Regular cardiac myocyte (primary cell): ENCODE results near the gene MICOS13. TPM values are rescaled to one million over a fixed set of nuclear protein-coding genes. Genes with fewer than 3 reads are reported as not detected.

Experiments used
- total RNA-seq: library from RNA; depleted of rRNA; stranded (reverse); fragments of >200 nt; gene quantifications from 2 replicates; pipeline ENCODE4 v1.2.3, GENCODE V29; 2014

The MICOS13 gene, protein sequence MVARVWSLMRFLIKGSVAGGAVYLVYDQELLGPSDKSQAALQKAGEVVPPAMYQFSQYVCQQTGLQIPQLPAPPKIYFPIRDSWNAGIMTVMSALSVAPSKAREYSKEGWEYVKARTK
- 25.1 and 32.2 TPM in 2 replicates for total RNA-seq

GRCh38 chr19:5680437-5681368, at the start of gene MICOS13, which contains the start of gene HSD11B1L:
Gene MICOS13, minus strand, starts transcription at chr19:5680516. Its CDS starts 30 bp downstream, at chr19:5680486.
Gene HSD11B1L, plus strand, starts transcription at chr19:5681027. Its CDS starts 3,806 bp downstream, at chr19:5684833.

DNA sequence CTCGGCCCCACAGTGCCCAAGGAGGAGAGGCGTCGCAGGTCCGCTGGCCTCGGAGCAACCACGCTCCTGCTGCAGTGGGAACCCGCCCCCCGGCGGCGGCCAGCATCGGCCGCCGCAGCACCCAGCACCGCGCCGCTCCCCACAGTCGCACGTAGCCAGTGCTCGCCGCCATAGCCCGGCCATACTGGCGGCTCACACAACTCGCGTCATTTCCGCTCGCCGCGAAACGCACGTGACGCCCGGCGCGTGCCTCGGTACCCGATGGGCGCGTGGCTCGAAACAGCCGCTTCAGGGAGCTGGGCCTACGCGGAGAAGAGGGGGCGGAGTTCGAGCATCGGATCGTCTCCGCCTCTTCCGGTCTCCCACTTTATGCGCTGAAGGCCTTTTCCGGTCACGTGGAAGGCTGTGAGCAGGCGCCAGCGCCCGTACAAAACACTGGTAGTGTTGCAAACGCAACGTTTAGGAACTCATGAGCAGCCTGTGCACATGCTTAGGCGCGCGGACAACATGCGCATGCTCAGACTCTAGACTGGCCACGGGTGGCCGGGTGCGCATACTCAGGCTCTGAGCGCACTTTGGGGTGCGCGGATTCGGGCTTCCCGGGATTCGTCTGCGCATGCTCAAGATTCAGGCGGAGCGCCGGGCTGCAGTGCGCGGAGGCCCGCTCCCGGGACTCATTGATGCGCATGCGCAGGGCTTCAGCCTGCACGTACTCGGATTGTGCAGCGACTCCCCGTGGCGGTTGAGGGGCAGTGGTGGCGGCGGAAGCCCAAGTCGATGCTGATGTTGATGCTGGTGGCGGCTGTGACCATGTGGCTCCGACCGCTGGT, 39.9 kb upstream of the MICOS13 start, which contains the start of the genes CATSPERD and LONP1:
Gene CATSPERD, plus strand, starts transcription at position 677 of the 830 bp plus-strand sequence. Its CDS starts 101 bp downstream, at position 778.
Gene LONP1, minus strand, starts transcription at position 186 of the 830 bp plus-strand sequence. Its CDS starts 14 bp downstream, at position 172.

DNA sequence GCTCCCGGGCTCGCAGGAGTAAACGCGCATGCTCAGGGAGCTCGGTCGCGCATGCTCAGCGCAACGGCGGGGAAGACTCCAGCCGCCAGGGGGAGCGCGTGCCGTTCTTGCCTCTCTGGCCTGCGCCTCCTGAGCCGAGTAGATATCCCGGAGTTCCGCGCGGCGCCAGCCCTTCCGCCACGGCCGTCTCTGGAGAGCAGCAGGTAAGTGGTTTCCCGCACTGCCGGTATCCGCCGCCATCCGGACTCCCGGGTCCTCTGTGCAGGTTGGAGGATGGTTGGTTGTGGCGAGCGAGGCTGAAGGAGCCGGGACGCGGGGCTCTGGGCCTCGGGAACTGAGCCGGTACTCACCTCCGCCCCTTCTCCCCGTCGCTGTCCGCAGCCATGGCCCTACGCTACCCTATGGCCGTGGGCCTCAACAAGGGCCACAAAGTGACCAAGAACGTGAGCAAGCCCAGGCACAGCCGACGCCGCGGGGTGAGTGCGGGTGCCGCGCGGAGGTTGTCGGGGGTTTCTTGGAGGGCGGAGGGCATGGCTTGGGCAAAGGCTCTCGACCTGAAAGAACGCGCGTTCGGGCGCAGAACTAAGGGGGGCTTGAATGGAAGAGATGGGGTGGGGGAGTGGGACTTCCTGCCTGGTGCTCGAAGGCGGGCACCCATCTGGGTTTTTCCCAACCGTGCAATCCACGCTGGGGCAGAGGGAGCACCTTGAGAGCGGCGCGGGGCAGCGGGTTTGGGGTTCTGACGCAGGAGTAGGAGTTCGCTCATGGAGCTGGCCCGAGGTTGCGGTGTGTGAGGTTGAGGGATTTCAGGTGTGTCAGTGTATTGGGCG, 10.0 kb upstream of the MICOS13 start, which contains the start of gene RPL36:
Gene RPL36, plus strand, starts transcription at position 171 of the 830 bp plus-strand sequence. Its CDS starts 213 bp downstream, at position 384.

Other genes starting within 250 kb of the MICOS13 start
- not detected in 2 replicates for gene ZNRF4, start 225.1 kb downstream of the MICOS13 start, total RNA-seq
- 0.28 TPM in 1 of 2 replicates, not detected in the other for gene TINCR, start 112.6 kb downstream of the MICOS13 start, total RNA-seq
- gene SAFB2, start 57.7 kb downstream of the MICOS13 start, total RNA-seq = 37.8 and 41.4 TPM in 2 replicates
- 36.9 and 71.9 TPM in 2 replicates for gene SAFB, start 57.4 kb downstream of the MICOS13 start, total RNA-seq
- 5.4 and 20.0 TPM in 2 replicates for gene HSD11B1L, start 511 bp upstream of the MICOS13 start, total RNA-seq
- 522 and 545 TPM in 2 replicates for gene RPL36, start 9.8 kb upstream of the MICOS13 start, total RNA-seq
- gene LONP1, start 39.6 kb upstream of the MICOS13 start, total RNA-seq = 135 and 146 TPM in 2 replicates
- not detected in 2 replicates for gene CATSPERD, start 40.1 kb upstream of the MICOS13 start, total RNA-seq
- gene PRR22, start 104.2 kb upstream of the MICOS13 start, total RNA-seq = under 0.01 and 0.19 TPM in 2 replicates
- 21.4 and 44.1 TPM in 2 replicates for gene DUS3L, start 110.6 kb upstream of the MICOS13 start, total RNA-seq
- 0.28 TPM in 1 of 2 replicates, not detected in the other for gene NRTN, start 124.6 kb upstream of the MICOS13 start, total RNA-seq
- not detected in 2 replicates for gene FUT6, start 159.2 kb upstream of the MICOS13 start, total RNA-seq
- under 0.01 TPM in 1 of 2 replicates, not detected in the other for gene FUT3, start 170.9 kb upstream of the MICOS13 start, total RNA-seq
- not detected in 2 replicates for gene FUT5, start 190.0 kb upstream of the MICOS13 start, total RNA-seq
- 348 and 403 TPM in 2 replicates for gene NDUFA11, start 223.3 kb upstream of the MICOS13 start, total RNA-seq
- gene VMAC, start 224.4 kb upstream of the MICOS13 start, total RNA-seq = 2.5 and 5.4 TPM in 2 replicates
- 2.1 and 3.7 TPM in 2 replicates for gene CAPS, start 233.7 kb upstream of the MICOS13 start, total RNA-seq